CD8-positive, alpha-beta memory T cell (primary cell): ENCODE results near the gene PPP2R5D. TPM values are rescaled to one million over a fixed set of nuclear protein-coding genes. Genes with fewer than 3 reads are reported as not detected.
A peak's percentile ranks its signal among the peaks of the same experiment; 100 is the strongest.

ENCODE experiments used
- CTCF ChIA-PET: fragments of 350-600 bp; sonication (Branson Sonifier 250); formaldehyde crosslinking; loops from one replicate; lab custom pipeline; 2021; ENCODE audit warnings: antibody characterized with exemption; lab: Charles Lee
- POLR2A ChIA-PET: fragments of 350-600 bp; sonication (Branson Sonifier 250); formaldehyde crosslinking; loops from one replicate; lab custom pipeline; 2021; ENCODE audit warnings: antibody characterized with exemption; lab: Charles Lee
- DNase-seq, 5 donors: peaks; one replicate each; pipeline versions ENCODE4 v3.0.0 to v3.0.0-alpha.2; 2020 to 2022; ENCODE audit warnings: mixed read lengths in 1 of 5
- H3K27ac ChIP-seq: one replicate; pipeline ENCODE4 v1.7.0; 2013; ENCODE audit warnings: low read depth, mild to moderate bottlenecking, low read length, moderate library complexity
- H3K27me3 ChIP-seq: 2 replicates; pipeline ENCODE4 v1.7.0; 2013; ENCODE audit warnings: low read length, mild to moderate bottlenecking; ENCODE audit not compliant: insufficient read depth, poor library complexity, severe bottlenecking
- H3K36me3 ChIP-seq: 2 replicates; pipeline ENCODE4 v1.7.0; 2013; ENCODE audit warnings: mild to moderate bottlenecking, low read length, moderate library complexity; ENCODE audit not compliant: insufficient read depth
- H3K4me1 ChIP-seq: 2 replicates; pipeline ENCODE4 v1.7.0; 2013; ENCODE audit warnings: mild to moderate bottlenecking, low read length, moderate library complexity; ENCODE audit not compliant: insufficient read depth
- H3K4me3 ChIP-seq: 2 replicates; pipeline ENCODE4 v1.7.0; 2013; ENCODE audit warnings: mild to moderate bottlenecking, low read length
- H3K9me3 ChIP-seq: 2 replicates; pipeline ENCODE4 v1.7.0; 2013; ENCODE audit warnings: mild to moderate bottlenecking, low read length
- H3K27ac Mint-ChIP-seq, 8 donors: one replicate each; pipeline ENCODE4 v1.8.0; 2020 to 2021; ENCODE audit warnings: mixed read lengths in 8 of 8, mild to moderate bottlenecking in 6 of 8, inconsistent platforms in 3 of 8, moderate library complexity in 3 of 8
- H3K27me3 Mint-ChIP-seq, 2 donors: one replicate each; pipeline ENCODE4 v1.8.0; 2020 to 2021; ENCODE audit warnings: mixed read lengths in 2 of 2, mild to moderate bottlenecking in 1 of 2, moderate library complexity in 1 of 2
- H3K36me3 Mint-ChIP-seq, 3 donors: one replicate each; pipeline ENCODE4 v1.8.0; 2020 to 2021; ENCODE audit warnings: mixed read lengths in 3 of 3, inconsistent platforms in 1 of 3, mild to moderate bottlenecking in 1 of 3
- H3K4me1 Mint-ChIP-seq, 3 donors: one replicate each; pipeline ENCODE4 v1.8.0; 2020 to 2021; ENCODE audit warnings: mixed read lengths in 3 of 3, inconsistent platforms in 1 of 3, mild to moderate bottlenecking in 1 of 3
- H3K4me3 Mint-ChIP-seq, 7 donors: one replicate each; pipeline ENCODE4 v1.8.0; 2020 to 2021; ENCODE audit warnings: mixed read lengths in 7 of 7, mild to moderate bottlenecking in 6 of 7, moderate library complexity in 4 of 7, inconsistent platforms in 2 of 7
- H3K9me3 Mint-ChIP-seq, 5 donors: one replicate each; pipeline ENCODE4 v1.8.0; 2020 to 2022; ENCODE audit warnings: mixed read lengths in 5 of 5, mild to moderate bottlenecking in 3 of 5, moderate library complexity in 2 of 5, inconsistent platforms in 1 of 5
- polyA plus RNA-seq: library from polyadenylated mRNA; unstranded; fragments of 300-500 nt; fragmentation: Illumina TruSeq; gene quantifications from one replicate; pipeline ENCODE4 v1.2.3, GENCODE V29; 2021
- total RNA-seq, 2 experiments: library from RNA; stranded (reverse); gene quantifications; one replicate each; pipeline ENCODE4 v1.2.3, GENCODE V29; 2021

PPP2R5D gene
- total and polyA plus RNA-seq, 3 experiments from 2014 or later, result 32.5 to 52.4 (median 52.2) TPM

DNA sequence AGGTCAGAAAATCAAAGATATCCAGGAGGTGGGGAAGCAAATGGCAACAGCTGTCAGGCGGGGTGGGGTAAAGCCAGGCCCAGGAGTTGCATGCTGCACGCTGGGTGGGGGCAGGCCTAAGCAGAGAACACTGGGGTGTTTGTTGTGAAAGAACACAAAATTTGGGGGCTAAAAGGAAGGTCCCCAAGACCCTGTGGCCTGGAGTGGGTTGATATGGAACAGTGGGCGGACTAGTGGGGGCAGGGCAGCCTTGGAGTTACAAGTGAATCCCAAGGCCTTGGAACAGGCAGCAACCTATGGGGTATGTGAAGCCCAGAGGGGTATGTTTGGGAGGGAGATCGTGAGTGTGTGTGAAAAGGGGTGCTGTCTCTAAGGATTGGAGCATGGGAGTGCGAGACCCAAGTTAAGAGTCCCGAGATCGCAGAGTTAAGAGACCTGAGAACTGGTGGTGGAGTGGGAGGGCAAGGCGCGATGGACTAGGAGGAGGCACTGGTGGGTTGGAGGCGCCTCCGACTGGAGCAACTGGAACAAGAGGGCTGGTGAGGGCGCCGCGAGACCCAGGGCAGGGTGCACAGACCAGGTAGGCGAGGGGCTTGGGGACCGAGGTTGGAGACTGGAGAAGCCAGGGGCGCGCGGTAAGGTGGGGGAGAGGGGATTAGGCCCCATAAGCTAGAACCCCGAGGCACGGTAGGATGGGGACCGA lies 68.6 kb downstream of the PPP2R5D start:
- POLR2A ChIA-PET, result interaction anchor here (0.6 to 2.2 kb wide), 5 partner anchors 32 to 122 kb away, joined by 3 to 13 read pairs (median 4); partner anchors contain the start of genes KLHDC3, MEA1, PPP2R5D and RRP36
- Mint-ChIP-seq H3K27me3 (peaks cover 0 to 2% of the 10 kb centered on the region in 2 donors), H3K4me1 (peaks cover 31 to 49% (median 48%) of the 10 kb centered on the region in 3 donors), H3K27ac (peak overlapping the region; percentile 85 to 100 (median 96)), H3K4me3 (peak overlapping the region; percentile 89 to 97 (median 92)), H3K9me3 (no peaks in the 10 kb centered on the region), H3K36me3 (peaks cover 6 to 55% (median 6%) of the 10 kb centered on the region in 3 donors)
- Histone ChIP-seq H3K4me3 (peak overlapping the region; percentile 55), H3K27ac (peak overlapping the region; percentile 88), H3K27me3 (no peaks in the 10 kb centered on the region), H3K36me3 (peaks cover 29% of the 10 kb centered on the region), H3K4me1 (peaks cover 21% of the 10 kb centered on the region), H3K9me3 (no peaks in the 10 kb centered on the region)
- peak in 1 of 5 donors; percentile 15 for DNase-seq
- CTCF ChIA-PET, result interaction anchor here (1.2 kb wide), 1 partner anchor 37 kb away, joined by 3 read pairs; no protein-coding TSS in a partner anchor

DNA sequence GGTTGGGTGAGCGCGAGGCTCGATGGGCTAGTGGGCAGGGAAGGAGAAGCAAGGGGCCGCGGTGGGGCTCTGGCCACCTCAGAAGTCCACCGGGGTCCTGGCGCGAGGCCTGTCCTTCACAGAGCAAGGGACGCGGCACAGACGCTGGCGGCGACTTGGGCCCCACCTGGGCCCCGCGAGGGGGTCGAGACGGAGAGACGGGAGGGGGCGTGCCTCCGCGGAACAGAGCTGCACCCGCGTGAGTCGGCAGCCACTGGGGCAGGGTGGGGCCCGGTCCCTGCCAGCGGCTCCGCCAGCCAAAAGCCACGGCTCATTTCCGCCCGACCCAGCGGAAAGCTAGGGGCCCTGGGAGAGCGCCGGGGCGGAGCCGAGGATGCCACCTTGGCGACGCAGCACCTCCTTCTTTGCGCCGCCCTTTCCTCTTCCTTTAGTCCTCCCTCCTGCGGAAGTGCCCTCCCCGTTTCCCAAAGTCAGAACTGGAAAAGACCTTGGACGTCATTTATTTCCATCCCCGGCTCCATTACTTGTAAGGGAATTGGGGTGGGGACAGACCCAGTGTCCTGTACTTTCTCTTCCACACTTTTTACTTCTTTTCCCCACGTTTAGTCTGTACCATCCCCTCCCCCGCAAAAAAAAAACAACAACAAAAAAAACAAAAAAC lies 69.3 kb downstream of the PPP2R5D start, which contains the start of gene CUL7:
TSS of gene CUL7 (minus strand) at position 307 of the 661 bp plus-strand sequence. CDS start 1,063 bp downstream, outside the sequence.
- Histone ChIP-seq H3K27me3 (no peaks in the 10 kb centered on the region), H3K27ac (peak within 1 kb of the TSS; percentile 88), H3K36me3 (peaks cover 29% of the 10 kb centered on the region), H3K9me3 (no peaks in the 10 kb centered on the region), H3K4me1 (peaks cover 27% of the 10 kb centered on the region), H3K4me3 (peak within 1 kb of the TSS; percentile 55)
- peaks cover 0 to 2% of the 10 kb centered on the region in 2 donors for H3K27me3 Mint-ChIP-seq
- peaks cover 36 to 56% (median 55%) of the 10 kb centered on the region in 3 donors for H3K4me1 Mint-ChIP-seq
- POLR2A ChIA-PET, result interaction anchor here (0.6 to 2.2 kb wide), 8 partner anchors 33 to 1184 kb away, joined by 3 to 13 read pairs (median 4); partner anchors contain the start of genes CNPY3, KLHDC3, MEA1 and PEX6
- H3K4me3 Mint-ChIP-seq, result peak within 1 kb of the TSS; percentile 89 to 97 (median 92)
- DNase-seq, result peak; percentile 85 to 93 (median 89)
- H3K27ac Mint-ChIP-seq, result peak within 1 kb of the TSS; percentile 93 to 100 (median 96)
- H3K36me3 Mint-ChIP-seq, result peaks cover 6 to 56% (median 6%) of the 10 kb centered on the region in 3 donors
- H3K9me3 Mint-ChIP-seq, result no peaks in the 10 kb centered on the region
- CTCF ChIA-PET, result interaction anchor here (0.9 to 1.2 kb wide), 3 partner anchors 38 to 90 kb away, joined by 3 to 4 read pairs (median 3); partner anchors contain the start of genes KLHDC3 and MEA1

DNA sequence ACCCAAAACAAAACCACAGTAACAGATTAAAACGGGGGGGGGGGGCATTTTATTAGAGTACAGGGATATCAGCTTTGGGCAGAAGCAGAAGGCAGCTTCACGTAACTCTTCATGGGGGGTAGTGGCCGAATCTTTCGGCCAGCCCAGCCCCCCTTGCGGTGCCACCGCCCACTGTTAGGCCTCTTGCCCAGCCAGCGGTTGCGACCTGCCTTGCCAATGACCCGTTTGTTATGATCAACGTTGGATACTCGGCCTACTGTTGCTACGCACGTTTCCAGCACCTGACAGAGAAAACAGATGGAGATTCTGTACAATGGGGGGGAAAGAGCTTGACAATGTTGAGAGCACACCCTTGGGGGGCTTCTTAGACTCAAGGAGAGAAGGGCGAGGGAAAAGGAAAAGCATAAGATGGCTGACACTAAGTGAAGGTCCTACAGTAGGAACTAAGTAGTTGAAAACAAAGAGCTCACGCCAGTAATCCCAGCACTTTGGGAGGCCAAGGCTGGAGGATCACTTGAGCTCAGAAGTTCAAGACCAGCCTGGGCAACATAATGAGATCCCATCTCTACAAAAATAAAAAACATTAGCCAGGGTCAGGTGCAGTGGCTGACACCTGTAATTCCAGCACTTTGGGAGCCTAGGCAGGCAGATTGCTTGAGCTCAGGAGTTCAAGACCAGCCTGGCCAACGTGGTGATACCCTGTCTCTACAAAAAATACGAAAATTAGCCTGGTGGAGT lies 70.0 kb downstream of the PPP2R5D start:
- peaks cover 30% of the 10 kb centered on the region for H3K4me1 ChIP-seq
- H3K27me3 Mint-ChIP-seq, result peaks cover 0 to 2% of the 10 kb centered on the region in 2 donors
- H3K27ac ChIP-seq, result peak overlapping the region; percentile 88
- ChIA-PET POLR2A (interaction anchor here (0.5 to 2.2 kb wide), 11 partner anchors 31 to 1267 kb away, joined by 3 to 13 read pairs (median 4); partner anchors contain the start of genes CNPY3, KLHDC3, MEA1 and PEX6), CTCF (interaction anchor here (0.9 to 1.3 kb wide), 5 partner anchors 38 to 89 kb away, joined by 3 to 4 read pairs (median 3); partner anchors contain the start of genes KLHDC3, MEA1 and PPP2R5D)
- peak overlapping the region; percentile 93 to 100 (median 96) for H3K27ac Mint-ChIP-seq
- H3K9me3 Mint-ChIP-seq, result no peaks in the 10 kb centered on the region
- peak overlapping the region; percentile 55 for H3K4me3 ChIP-seq
- H3K4me3 Mint-ChIP-seq, result peak overlapping the region; percentile 89 to 97 (median 92)
- peaks cover 6 to 59% (median 6%) of the 10 kb centered on the region in 3 donors for H3K36me3 Mint-ChIP-seq
- peaks cover 43 to 63% (median 62%) of the 10 kb centered on the region in 3 donors for H3K4me1 Mint-ChIP-seq
- DNase-seq, result no peak
- no peaks in the 10 kb centered on the region for H3K9me3 ChIP-seq
- no peaks in the 10 kb centered on the region for H3K27me3 ChIP-seq
- H3K36me3 ChIP-seq, result peaks cover 27% of the 10 kb centered on the region

DNA sequence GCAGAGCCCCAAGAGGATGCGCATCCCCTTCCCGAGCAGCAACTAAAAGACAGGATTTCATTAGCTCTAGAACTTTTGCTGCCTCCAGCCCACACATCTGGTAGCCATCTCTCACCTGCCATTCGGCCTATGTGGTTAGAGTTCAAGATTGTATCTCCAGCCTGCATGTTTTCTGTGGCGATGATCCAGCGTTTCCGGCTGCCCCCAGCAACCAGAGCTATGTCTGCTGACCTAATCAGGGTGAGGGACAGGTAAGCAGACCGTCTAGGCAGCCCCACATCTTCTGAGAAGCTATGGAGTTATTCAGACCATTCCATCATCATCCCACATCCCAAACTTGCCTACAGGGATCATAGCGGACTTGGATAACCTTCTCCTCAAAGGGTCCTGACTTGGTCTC lies 71.6 kb downstream of the PPP2R5D start:
- Mint-ChIP-seq H3K4me3 (peak overlapping the region in 6 of 7 donors; percentile 15 to 97 (median 21)), H3K27me3 (peaks cover 0 to 2% of the 10 kb centered on the region in 2 donors), H3K27ac (peak overlapping the region in 4 of 8 donors; percentile 44 to 93 (median 68)), H3K36me3 (peaks cover 0 to 51% (median 6%) of the 10 kb centered on the region in 3 donors), H3K4me1 (peaks cover 52 to 71% (median 70%) of the 10 kb centered on the region in 3 donors), H3K9me3 (no peaks in the 10 kb centered on the region)
- Histone ChIP-seq H3K27me3 (no peaks in the 10 kb centered on the region), H3K4me3 (no peak overlapping the region), H3K27ac (no peak overlapping the region), H3K4me1 (peaks cover 40% of the 10 kb centered on the region), H3K9me3 (no peaks in the 10 kb centered on the region), H3K36me3 (peaks cover 18% of the 10 kb centered on the region)
- no peak for DNase-seq
- POLR2A ChIA-PET, result no interaction called here
- CTCF ChIA-PET, result no interaction called here

DNA sequence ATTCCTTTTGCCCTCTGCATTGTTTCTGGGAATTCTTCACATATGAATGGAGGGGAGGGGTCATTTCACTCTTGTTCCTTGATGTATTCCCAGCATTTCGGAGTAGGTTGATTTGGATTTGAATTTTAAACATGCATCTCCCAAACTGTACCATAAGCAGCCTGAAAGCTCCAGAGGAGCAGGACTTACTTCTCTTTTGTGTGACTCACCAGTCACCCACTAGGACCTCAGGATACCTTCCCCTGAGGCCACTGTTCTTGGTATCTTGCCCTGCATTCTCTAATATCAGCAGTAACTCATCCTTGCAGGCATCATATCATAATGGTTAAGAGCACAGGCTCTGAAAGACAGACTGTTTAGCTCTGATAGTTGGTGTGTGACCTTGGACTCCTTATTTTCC lies 74.2 kb downstream of the PPP2R5D start:
- no peaks in the 10 kb centered on the region for H3K27me3 Mint-ChIP-seq
- H3K27ac Mint-ChIP-seq, result peak overlapping the region; percentile 82 to 100 (median 100)
- peaks cover 3 to 58% (median 9%) of the 10 kb centered on the region in 3 donors for H3K36me3 Mint-ChIP-seq
- ChIA-PET POLR2A (interaction anchor here (1.1 to 2.6 kb wide), 5 partner anchors 37 to 114 kb away, joined by 3 to 24 read pairs (median 7); partner anchors contain the start of genes KLHDC3, MEA1, PEX6 and PPP2R5D), CTCF (interaction anchor here (0.8 to 1.2 kb wide), 2 partner anchors 46 to 171 kb away, joined by 3 read pairs; no protein-coding TSS in a partner anchor)
- H3K36me3 ChIP-seq, result peaks cover 18% of the 10 kb centered on the region
- H3K27ac ChIP-seq, result peak overlapping the region; percentile 94
- H3K9me3 Mint-ChIP-seq, result no peaks in the 10 kb centered on the region
- H3K4me3 ChIP-seq, result peak overlapping the region; percentile 93
- peaks cover 28% of the 10 kb centered on the region for H3K4me1 ChIP-seq
- H3K4me3 Mint-ChIP-seq, result peak overlapping the region; percentile 95 to 99 (median 98)
- H3K27me3 ChIP-seq, result no peaks in the 10 kb centered on the region
- no peaks in the 10 kb centered on the region for H3K9me3 ChIP-seq
- peaks cover 39 to 61% (median 59%) of the 10 kb centered on the region in 3 donors for H3K4me1 Mint-ChIP-seq
- DNase-seq, result no peak

DNA sequence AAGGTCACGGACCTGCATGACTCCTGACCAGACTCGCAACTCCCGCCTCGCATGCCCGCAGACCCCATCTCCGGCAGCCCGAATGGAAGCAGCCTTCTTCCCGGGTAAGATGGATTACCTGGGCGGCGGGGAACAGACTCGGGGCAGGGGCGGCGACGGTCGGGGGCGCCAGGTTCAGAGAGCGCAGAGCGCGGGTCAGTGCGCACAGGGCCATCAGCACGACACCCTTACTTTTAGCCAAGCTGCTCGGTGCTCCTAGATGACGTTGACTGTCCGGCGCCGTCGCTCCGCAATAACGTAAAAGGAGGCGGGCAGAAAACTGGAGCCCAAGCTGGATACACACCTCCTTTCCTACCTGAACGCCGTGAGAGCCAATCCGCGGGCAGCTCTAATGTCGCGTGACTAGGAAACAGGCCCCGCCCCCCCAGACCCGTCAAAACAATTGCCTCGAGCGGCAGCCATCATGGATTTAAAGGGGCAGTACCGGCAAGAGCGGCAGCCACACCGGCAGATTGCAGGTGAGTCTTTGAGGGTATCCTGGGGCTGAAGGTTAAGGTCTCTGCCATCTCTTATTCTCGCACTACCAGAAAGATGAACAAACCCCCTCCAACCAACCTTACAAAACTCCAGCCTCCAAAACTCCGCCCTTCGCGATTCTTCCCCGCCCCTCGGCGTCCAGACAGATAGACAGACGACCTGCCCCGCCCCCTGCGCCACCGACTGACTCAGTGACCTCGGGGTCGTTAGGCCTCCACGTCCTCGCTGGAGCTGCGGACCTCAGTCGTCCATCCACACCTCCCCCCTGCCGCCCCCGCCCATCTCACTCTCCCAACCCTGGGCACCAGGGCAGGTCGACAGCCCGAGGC lies 75.0 kb downstream of the PPP2R5D start, which contains the start of the genes KLC4 and MRPL2:
TSS of gene KLC4 (plus strand) at position 464 of the 866 bp plus-strand sequence. CDS start 1,705 bp downstream, outside the sequence.
TSS of gene MRPL2 (minus strand) at position 267 of the 866 bp plus-strand sequence. CDS start at position 214, 53 bp downstream.
- peak within 1 kb of the TSS; percentile 98 to 100 (median 100) for H3K27ac Mint-ChIP-seq
- ChIA-PET CTCF (interaction anchor here (1.2 to 2.1 kb wide), 2 partner anchors 47 to 84 kb away, joined by 3 to 6 read pairs; no protein-coding TSS in a partner anchor), POLR2A (interaction anchor here (0.5 to 2.6 kb wide), 11 partner anchors 38 to 316 kb away, joined by 3 to 24 read pairs (median 5); partner anchors contain the start of genes CNPY3, KLHDC3, MEA1 and PEX6)
- Histone ChIP-seq H3K27me3 (no peaks in the 10 kb centered on the region), H3K27ac (peak within 1 kb of the TSS; percentile 94), H3K4me1 (peaks cover 23% of the 10 kb centered on the region), H3K36me3 (peaks cover 18% of the 10 kb centered on the region), H3K9me3 (no peaks in the 10 kb centered on the region), H3K4me3 (peak within 1 kb of the TSS; percentile 93)
- peak; percentile 95 to 97 (median 96) for DNase-seq
- peaks cover 32 to 54% (median 50%) of the 10 kb centered on the region in 3 donors for H3K4me1 Mint-ChIP-seq
- no peaks in the 10 kb centered on the region for H3K27me3 Mint-ChIP-seq
- H3K36me3 Mint-ChIP-seq, result peaks cover 3 to 61% (median 14%) of the 10 kb centered on the region in 3 donors
- H3K4me3 Mint-ChIP-seq, result peak within 1 kb of the TSS; percentile 95 to 99 (median 98)
- H3K9me3 Mint-ChIP-seq, result no peaks in the 10 kb centered on the region
